Astrocyte of the cerebellum (primary cell): Measurements from ENCODE around the gene DMAC2.

Source experiments
- DNase-seq: peaks from one replicate; pipeline ENCODE4 v3.0.0-alpha.2; 2011; ENCODE audit warnings: low read depth
- H3K4me3 ChIP-seq: 2 replicates; pipeline ENCODE4 v1.5.1; 2011; ENCODE audit warnings: mild to moderate bottlenecking, low read depth, low read length, moderate library complexity
- in situ Hi-C: cut with HindIII; loops from 2 replicates; pipeline ENCODE4 v1.10.0; 2017; ENCODE audit warnings: low sequenced_read_pairs
- TF ChIP-seq, protein P1 (sequence below): IDR thresholded peaks from 2 replicates; pipeline ENCODE4 v1.5.1; 2012; ENCODE audit warnings: low read length, low read depth, moderate library complexity, mild to moderate bottlenecking; ENCODE audit errors: missing control alignments

Gene DMAC2

DNA sequence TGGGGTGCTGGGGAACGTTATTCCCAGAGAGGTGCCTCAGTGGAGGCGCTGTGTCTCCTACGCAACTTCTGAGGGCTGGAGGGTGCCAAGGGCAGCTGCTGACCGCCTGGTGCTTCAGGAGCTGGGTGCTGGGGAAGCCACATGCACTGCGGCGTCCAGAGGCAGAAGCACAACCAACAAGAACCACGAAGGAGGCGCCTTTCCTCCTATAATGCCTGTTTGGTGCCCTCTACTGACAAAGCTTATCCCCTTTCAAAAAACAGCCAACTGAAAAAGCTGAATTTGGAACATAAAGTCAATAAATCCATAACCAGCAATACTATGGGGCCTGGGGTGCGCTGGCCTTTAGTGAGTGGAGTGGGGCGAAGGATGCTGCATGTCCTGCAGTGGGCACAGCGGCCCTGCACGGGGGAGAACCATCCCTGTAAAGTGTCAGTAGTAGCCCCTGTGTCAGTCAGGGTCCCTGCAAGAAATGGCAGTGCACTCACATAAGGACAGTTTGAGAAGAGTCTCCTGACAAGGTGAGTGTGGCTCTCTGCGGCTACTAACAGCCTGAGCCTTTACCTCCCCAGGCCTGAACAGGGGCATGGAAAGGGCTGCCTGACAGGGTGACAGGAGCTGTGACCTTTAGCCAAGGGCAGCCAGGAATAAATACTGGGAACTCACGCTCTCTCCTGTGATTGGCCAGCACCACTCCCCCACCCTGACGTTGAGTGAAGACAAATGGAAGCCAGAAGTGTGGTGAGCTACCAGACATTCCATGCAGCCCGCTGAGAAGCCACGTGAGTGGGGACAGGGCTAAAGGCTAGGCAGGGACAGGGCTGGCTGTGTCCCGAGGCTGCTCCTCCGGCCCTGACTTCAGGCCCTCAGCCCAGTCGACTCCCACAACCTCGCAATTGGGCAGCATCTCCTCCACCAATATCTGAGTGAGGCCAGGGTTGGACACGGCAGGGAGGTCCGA, 8.0 kb downstream of the DMAC2 start:
- in situ Hi-C loops = no loop called here
- no peak for DNase-seq
- no peak overlapping the region for H3K4me3 ChIP-seq
- TF ChIP-seq, protein P1, sequence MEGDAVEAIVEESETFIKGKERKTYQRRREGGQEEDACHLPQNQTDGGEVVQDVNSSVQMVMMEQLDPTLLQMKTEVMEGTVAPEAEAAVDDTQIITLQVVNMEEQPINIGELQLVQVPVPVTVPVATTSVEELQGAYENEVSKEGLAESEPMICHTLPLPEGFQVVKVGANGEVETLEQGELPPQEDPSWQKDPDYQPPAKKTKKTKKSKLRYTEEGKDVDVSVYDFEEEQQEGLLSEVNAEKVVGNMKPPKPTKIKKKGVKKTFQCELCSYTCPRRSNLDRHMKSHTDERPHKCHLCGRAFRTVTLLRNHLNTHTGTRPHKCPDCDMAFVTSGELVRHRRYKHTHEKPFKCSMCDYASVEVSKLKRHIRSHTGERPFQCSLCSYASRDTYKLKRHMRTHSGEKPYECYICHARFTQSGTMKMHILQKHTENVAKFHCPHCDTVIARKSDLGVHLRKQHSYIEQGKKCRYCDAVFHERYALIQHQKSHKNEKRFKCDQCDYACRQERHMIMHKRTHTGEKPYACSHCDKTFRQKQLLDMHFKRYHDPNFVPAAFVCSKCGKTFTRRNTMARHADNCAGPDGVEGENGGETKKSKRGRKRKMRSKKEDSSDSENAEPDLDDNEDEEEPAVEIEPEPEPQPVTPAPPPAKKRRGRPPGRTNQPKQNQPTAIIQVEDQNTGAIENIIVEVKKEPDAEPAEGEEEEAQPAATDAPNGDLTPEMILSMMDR = peak; percentile 47

DNA sequence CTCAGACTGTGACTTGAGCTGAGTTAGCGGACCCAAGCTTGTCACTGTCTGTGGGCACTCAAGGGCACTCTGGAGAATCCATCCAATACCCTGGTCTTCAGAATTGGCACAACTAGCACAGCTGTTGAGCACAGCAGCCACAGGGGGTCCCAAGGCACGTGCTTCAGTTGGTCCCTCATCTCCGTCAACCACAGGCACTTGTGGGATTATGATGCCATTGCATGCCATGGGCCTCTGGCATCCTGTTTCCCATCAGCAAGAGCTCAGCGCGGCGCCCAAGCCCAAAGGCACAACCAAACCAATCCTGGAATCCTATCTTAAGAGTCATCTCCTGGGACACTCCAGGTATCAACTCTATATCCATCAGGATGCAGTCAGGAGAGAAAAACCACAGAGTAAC, 8.8 kb downstream of the DMAC2 start:
- TF ChIP-seq, protein P1 = no peak
- in situ Hi-C loops = no loop called here
- no peak overlapping the region for H3K4me3 ChIP-seq
- DNase-seq = no peak

DNA sequence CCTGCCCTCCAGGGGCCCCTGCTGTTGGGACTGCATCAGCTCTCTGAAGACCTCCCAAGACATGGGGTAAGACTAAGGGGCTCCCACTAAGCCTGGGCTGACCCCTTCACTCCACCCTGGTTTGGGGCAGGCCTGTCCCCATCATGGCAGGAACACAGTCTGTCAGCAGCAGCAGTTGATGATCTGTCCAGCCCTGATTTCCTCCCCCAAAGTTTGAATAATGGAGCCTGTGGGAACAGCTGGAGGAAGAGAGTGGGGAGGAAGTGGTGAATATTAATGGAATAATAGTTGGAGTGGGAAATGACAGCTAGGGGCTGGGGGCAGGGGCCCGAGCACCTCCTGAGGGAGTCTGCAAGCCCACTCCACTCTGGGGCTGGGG, 11.2 kb downstream of the DMAC2 start:
- TF ChIP-seq, protein P1 = no peak
- H3K4me3 ChIP-seq = no peak overlapping the region
- in situ Hi-C loops = no loop called here
- DNase-seq = no peak

DNA sequence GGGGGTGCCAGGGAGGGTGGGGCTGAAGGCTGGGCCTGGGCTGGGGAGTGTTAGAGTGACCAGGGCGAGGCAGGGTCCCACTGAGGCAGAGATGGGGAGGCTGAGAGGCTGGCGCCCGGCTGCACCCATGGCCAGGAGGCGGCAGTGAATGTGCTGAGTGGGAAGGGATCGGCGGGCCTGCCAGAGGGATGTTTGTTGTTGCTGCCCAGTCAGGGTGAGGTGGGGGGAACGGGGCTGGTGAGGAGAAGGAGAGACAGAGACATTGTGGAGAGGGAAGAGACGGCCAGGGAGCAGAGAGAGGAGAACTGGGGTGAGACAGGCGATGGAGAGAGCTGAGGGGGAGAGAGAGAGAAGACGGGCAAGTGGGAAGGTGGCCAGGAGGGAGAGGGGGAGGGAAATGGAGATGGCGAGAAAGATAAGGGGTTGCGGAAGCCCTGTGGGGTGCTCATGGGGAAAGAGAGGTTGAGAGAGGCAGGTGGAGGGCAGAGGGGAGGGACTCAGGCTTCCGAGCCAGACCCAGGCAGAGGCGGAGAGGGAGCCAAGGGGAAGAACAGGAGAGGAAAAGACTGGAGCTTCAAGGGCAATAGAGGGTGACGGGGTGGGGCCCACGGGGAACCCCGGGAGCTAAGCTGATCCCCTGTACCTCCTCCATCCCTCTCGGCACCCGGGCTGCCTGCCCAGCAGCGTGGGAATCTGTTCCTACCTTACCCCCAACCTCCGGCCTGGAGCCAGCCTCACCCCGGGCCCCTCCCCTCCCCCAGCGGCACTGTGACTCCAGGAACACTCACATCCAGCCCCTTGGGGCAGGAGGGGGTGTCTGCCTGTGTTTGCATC, 11.8 kb downstream of the DMAC2 start:
- in situ Hi-C loops = no loop called here
- TF ChIP-seq, protein P1 = no peak
- peak overlapping the region; percentile 37 for H3K4me3 ChIP-seq
- no peak for DNase-seq

DNA sequence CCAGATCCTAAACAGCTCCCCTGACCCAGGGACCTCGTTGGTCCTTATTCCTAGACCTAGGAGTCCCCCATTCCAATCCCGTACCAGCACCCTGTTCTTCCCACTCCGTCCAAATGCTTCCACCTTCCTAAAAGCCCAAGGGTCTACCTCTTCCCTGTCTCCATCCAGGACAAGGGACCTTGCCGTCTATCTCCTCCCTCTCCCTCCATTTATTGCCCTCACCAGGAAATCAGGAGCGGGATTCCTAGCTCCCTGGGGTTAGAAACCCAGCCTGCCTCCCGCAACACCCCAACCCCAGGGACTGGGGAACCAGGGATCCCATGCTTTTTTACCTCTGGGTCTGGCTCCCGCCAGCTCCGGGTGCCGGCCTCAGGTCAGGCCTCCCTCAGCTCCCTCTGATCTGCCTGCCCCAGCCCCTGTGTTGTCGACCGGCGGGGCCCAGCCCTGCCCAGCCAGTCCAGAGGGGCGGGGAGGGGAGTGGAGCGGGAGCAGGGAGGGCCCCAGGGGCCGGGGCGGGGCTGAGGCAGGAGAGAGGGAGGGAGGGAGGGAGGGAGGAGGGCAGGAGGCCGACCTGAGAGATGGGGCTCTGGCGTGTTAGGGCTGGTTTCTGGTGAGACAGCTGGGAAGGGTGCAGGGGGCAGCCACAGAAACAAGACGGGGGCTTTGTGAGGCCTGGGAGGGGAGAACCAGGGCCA, 12.6 kb downstream of the DMAC2 start, which contains the start of gene B3GNT8:
B3GNT8 (minus strand) TSS at position 423 of the 695 bp plus-strand sequence. CDS start 596 bp downstream, outside the sequence.
- DNase-seq = no peak
- peak within 1 kb of the TSS; percentile 37 for H3K4me3 ChIP-seq
- in situ Hi-C loops = no loop called here
- TF ChIP-seq, protein P1 = no peak
